HepG2 (cell line): ENCODE measurements around the gene PPP2R2B. TPM values are rescaled to one million over a fixed set of nuclear protein-coding genes. Genes with fewer than 3 reads are reported as not detected.

Source experiments
- ATAC-seq: fragments of 200-7000 bp; cut with Tn5 transposase; 3 replicates; pipeline ENCODE4 v1.9.1; 2020; ENCODE audit warnings: mild to moderate bottlenecking, moderate library complexity
- BruUV-seq: library from RNA; stranded (reverse); fragments of 400-500 nt; replicated peaks from 2 replicates; lab custom pipeline; 2021; lab: Mats Ljungman, UMichigan
- CTCF ChIA-PET: fragments of 300-600 bp; formaldehyde crosslinking; extraction: SDS; loops from one replicate; lab custom pipeline; 2021; ENCODE audit warnings: low total read pairs, inconsistent platforms, low intra/inter-chr PET ratio; lab: Yijun Ruan, JAX
- POLR2A ChIA-PET: fragments of 350-600 bp; sonication (Branson Sonifier 250); formaldehyde crosslinking; loops from one replicate; lab custom pipeline; 2020; ENCODE audit warnings: antibody characterized with exemption, inconsistent platforms; lab: Yijun Ruan, JAX
- DNase-seq: peaks from one replicate; pipeline ENCODE4 v3.0.0-alpha.2; 2015; ENCODE audit warnings: low spot score
- FAIRE-seq: peaks from 3 replicates; lab custom pipeline; 2011; peaks lifted over from hg19 to GRCh38; lab: Jason Lieb, UNC
- H2AFZ ChIP-seq: one replicate; pipeline ENCODE4 v1.6.1; 2011; ENCODE audit warnings: low read length, inconsistent platforms
- H3K27ac ChIP-seq: fragments of 300-600 bp; 3 replicates; pipeline ENCODE4 v1.8.0; 2011; ENCODE audit warnings: mixed run types, mild to moderate bottlenecking, mixed read lengths, low read length, inconsistent platforms; ENCODE audit not compliant: insufficient read depth; ENCODE audit errors: extremely low read length
- H3K27me3 ChIP-seq, 2 experiments: fragments of 200-600 bp in 1 of 2; 2 replicates in 1 of 2; 3 replicates in 1 of 2; pipeline versions ENCODE4 v1.6.0 to v1.8.0; 2011; ENCODE audit warnings: low read length in 2 of 2, mild to moderate bottlenecking in 2 of 2, moderate library complexity in 2 of 2, inconsistent platforms in 1 of 2; ENCODE audit not compliant: insufficient read depth in 2 of 2, control insufficient read depth in 1 of 2
- H3K36me3 ChIP-seq, 2 experiments: fragments of 200-600 bp in 1 of 2; replicated peaks in 1 of 2; 2 replicates in 1 of 2; 3 replicates in 1 of 2; pipeline versions ENCODE4 v1.5.1 to v1.8.0; 2011; ENCODE audit warnings: low read length in 2 of 2, inconsistent platforms in 1 of 2; ENCODE audit not compliant: insufficient read depth in 2 of 2, control insufficient read depth in 1 of 2
- H3K4me1 ChIP-seq: 2 replicates; pipeline ENCODE4 v1.5.1; 2012; ENCODE audit warnings: low read length, inconsistent platforms; ENCODE audit not compliant: insufficient read depth
- H3K4me2 ChIP-seq: 2 replicates; pipeline ENCODE4 v1.6.0; 2011; ENCODE audit warnings: low read depth, low read length, inconsistent platforms
- H3K4me3 ChIP-seq, 3 experiments: fragments of 200-600 bp in 1 of 3; sonication (generic), shearing (Covaris generic) in 1 of 3; replicated peaks in 1 of 3; 2 replicates each; pipeline ENCODE4 v1.5.1; 2011 to 2016; ENCODE audit warnings: low read length in 3 of 3, inconsistent platforms in 2 of 3, low read depth in 2 of 3, mild to moderate bottlenecking in 2 of 3, control low read depth in 1 of 3, mixed read lengths in 1 of 3; ENCODE audit not compliant: insufficient read depth in 1 of 3
- H3K79me2 ChIP-seq: one replicate; pipeline ENCODE4 v1.6.1; 2011; ENCODE audit warnings: low read length, inconsistent platforms; ENCODE audit not compliant: insufficient read depth
- H3K9ac ChIP-seq: 2 replicates; pipeline ENCODE4 v1.6.0; 2011; ENCODE audit warnings: mild to moderate bottlenecking, low read depth, low read length, inconsistent platforms; ENCODE audit not compliant: insufficient read depth
- H3K9me3 ChIP-seq: 2 replicates; pipeline ENCODE4 v1.5.1; 2012; ENCODE audit warnings: mild to moderate bottlenecking, low read length
- H4K20me1 ChIP-seq: 2 replicates; pipeline ENCODE4 v1.6.0; 2011; ENCODE audit warnings: inconsistent platforms, mild to moderate bottlenecking, low read length, moderate library complexity; ENCODE audit not compliant: insufficient read depth
- AKAP8 ChIP-seq: sonication (generic); formaldehyde crosslinking; IDR thresholded peaks from 2 replicates; pipeline ENCODE4 v1.5.1; 2020; ENCODE audit warnings: mild to moderate bottlenecking, missing genetic modification reagents
- ARNT2 ChIP-seq: sonication (generic); formaldehyde crosslinking; IDR thresholded peaks from 2 replicates; pipeline ENCODE4 v1.8.0; 2022; ENCODE audit warnings: mild to moderate bottlenecking, low read depth, missing genetic modification reagents, moderate library complexity
- HMG20B ChIP-seq: conservative IDR thresholded peaks from 2 replicates; pipeline ENCODE4 v1.6.1; 2016; ENCODE audit warnings: missing genetic modification reagents, missing compliant biosample characterization
- HNRNPK ChIP-seq: fragments of 200-400 bp; formaldehyde crosslinking; IDR thresholded peaks from 2 replicates; pipeline ENCODE4 v1.6.1; 2018; ENCODE audit warnings: low read length, low read depth, moderate library complexity, mild to moderate bottlenecking; ENCODE audit not compliant: poor library complexity, severe bottlenecking
- HOXA3 ChIP-seq: sonication (generic); formaldehyde crosslinking; IDR thresholded peaks from 2 replicates; pipeline ENCODE4 v1.5.0; 2020; ENCODE audit warnings: missing genetic modification reagents
- IKZF1 ChIP-seq: fragments of 450-650 bp; IDR thresholded peaks from 2 replicates; pipeline ENCODE4 v1.7.1; 2016
- ISL2 ChIP-seq: sonication (generic); formaldehyde crosslinking; IDR thresholded peaks from 2 replicates; pipeline ENCODE4 v1.5.0; 2020; ENCODE audit warnings: missing genetic modification reagents
- NFE2L2 ChIP-seq: fragments of 150-350 bp; IDR thresholded peaks from 2 replicates; pipeline ENCODE4 v1.6.1; 2014; ENCODE audit warnings: low read length
- POLR2G ChIP-seq: fragments of 200-400 bp; formaldehyde crosslinking; IDR thresholded peaks from 2 replicates; pipeline ENCODE4 v1.6.1; 2018; ENCODE audit warnings: mild to moderate bottlenecking, low read depth, low read length, moderate library complexity
- RNF2 ChIP-seq: fragments of 450-650 bp; conservative IDR thresholded peaks from 2 replicates; pipeline ENCODE4 v1.6.1; 2016; ENCODE audit warnings: low read depth
- ZEB1 ChIP-seq: IDR thresholded peaks from 2 replicates; pipeline ENCODE4 v1.6.1; 2012; ENCODE audit warnings: mild to moderate bottlenecking, low read depth, inconsistent platforms; ENCODE audit not compliant: insufficient replicate concordance
- ZFP36L2 ChIP-seq: sonication (generic); formaldehyde crosslinking; IDR thresholded peaks from 2 replicates; pipeline ENCODE4 v1.4.0; 2020; ENCODE audit warnings: missing genetic modification reagents
- ZNF12 ChIP-seq: sonication (generic); formaldehyde crosslinking; IDR thresholded peaks from 2 replicates; pipeline ENCODE4 v1.5.0; 2020; ENCODE audit warnings: missing genetic modification reagents
- ZNF335 ChIP-seq: sonication (generic); formaldehyde crosslinking; IDR thresholded peaks from 2 replicates; pipeline ENCODE4 v1.4.0; 2020; ENCODE audit warnings: missing genetic modification reagents
- ZNF747 ChIP-seq: sonication (generic); formaldehyde crosslinking; IDR thresholded peaks from 2 replicates; pipeline ENCODE4 v1.8.1; 2023; ENCODE audit warnings: missing genetic modification reagents, mild to moderate bottlenecking, borderline replicate concordance
- ZNF781 ChIP-seq: sonication (generic); formaldehyde crosslinking; IDR thresholded peaks from 2 replicates; pipeline ENCODE4 v1.5.1; 2020; ENCODE audit warnings: borderline replicate concordance, mild to moderate bottlenecking, missing genetic modification reagents; ENCODE audit errors: not compliant biosample characterization
- ZNF879 ChIP-seq: sonication (generic); formaldehyde crosslinking; IDR thresholded peaks from 2 replicates; pipeline ENCODE4 v1.8.1; 2023; ENCODE audit warnings: missing genetic modification reagents
- WGBS: methylation state at CpG from one replicate; pipeline ENCODE4 v1.1.6; 2017; ENCODE audit warnings: low lambda C conversion rate; 5-methylcytosine and 5-hydroxymethylcytosine counted together
- in situ Hi-C: cut with HindIII; loops from 2 replicates; pipeline ENCODE4 v1.10.0; 2017; ENCODE audit warnings: low pct_unique_long_range_greater_than_20kb; ENCODE audit not compliant: extremely low pct_ligation_motif_present
- intact Hi-C: fragments of 100-400 bp; cut with micrococcal nuclease; formaldehyde crosslinking; loops from one replicate; pipeline ENCODE4 v1.10.0; 2022; ENCODE audit not compliant: unreplicated experiment
- polyA plus RNA-seq, 8 experiments: library from polyadenylated mRNA; depleted of rRNA in 3 of 8; stranded (reverse) in 7 of 8; unstranded in 1 of 8; fragments of >200 nt; fragmentation: Illumina TruSeq in 4 of 8; extraction: Trizol in 4 of 8; gene quantifications; 2 replicates each; pipeline versions ENCODE4 v1.2.1 to v1.2.3, GENCODE V29; 2011 to 2016; ENCODE audit warnings: low read depth in 4 of 8, missing spikeins in 1 of 8, mixed read lengths in 1 of 8; ENCODE audit not compliant: insufficient read depth in 1 of 8
- total RNA-seq, 5 experiments: library from RNA; depleted of rRNA; stranded (reverse); fragments of >200 nt; fragmentation: Illumina TruSeq; extraction: Trizol; gene quantifications; 2 replicates each; pipeline ENCODE4 v1.2.3, GENCODE V29; 2016; ENCODE audit warnings: low read depth in 1 of 5
- TF ChIP-seq, protein P1 (sequence below): sonication (generic); formaldehyde crosslinking; IDR thresholded peaks from 2 replicates; pipeline ENCODE4 v1.8.0; 2022; ENCODE audit warnings: mild to moderate bottlenecking, missing genetic modification reagents; ENCODE audit not compliant: insufficient replicate concordance

Gene PPP2R2B
- total and polyA plus RNA-seq, 2 of the 13 experiments (the other 11 are each of a cell fraction or from before 2014, with no cell fraction given): not detected

GRCh38 chr5:146802945-146803522 is 75.5 kb downstream of the PPP2R2B start:
- no peak for ATAC-seq
- in situ Hi-C loops: no loop called here
- FAIRE-seq: no peak
- Histone ChIP-seq H3K27ac (no peak overlapping the region), H3K9ac (no peak overlapping the region), H3K27me3 (0 out of 5 replicates have a peak, but pooled peaks cover 0 to 8% of the 10 kb centered on the region in 2 experiments), H3K36me3 (no peaks in the 10 kb centered on the region), H3K4me2 (no peak overlapping the region), H3K9me3 (no peaks in the 10 kb centered on the region), H4K20me1 (no peaks in the 10 kb centered on the region), H3K4me3 (no peak overlapping the region), H3K4me1 (no peaks in the 10 kb centered on the region), H2AFZ (no peak overlapping the region)
- no TSS peak for BruUV-seq
- no peak for DNase-seq
- CTCF ChIA-PET: no interaction called here
- intact Hi-C loops: no loop called here
- POLR2A ChIA-PET: no interaction called here
- TF ChIP-seq, protein P1, sequence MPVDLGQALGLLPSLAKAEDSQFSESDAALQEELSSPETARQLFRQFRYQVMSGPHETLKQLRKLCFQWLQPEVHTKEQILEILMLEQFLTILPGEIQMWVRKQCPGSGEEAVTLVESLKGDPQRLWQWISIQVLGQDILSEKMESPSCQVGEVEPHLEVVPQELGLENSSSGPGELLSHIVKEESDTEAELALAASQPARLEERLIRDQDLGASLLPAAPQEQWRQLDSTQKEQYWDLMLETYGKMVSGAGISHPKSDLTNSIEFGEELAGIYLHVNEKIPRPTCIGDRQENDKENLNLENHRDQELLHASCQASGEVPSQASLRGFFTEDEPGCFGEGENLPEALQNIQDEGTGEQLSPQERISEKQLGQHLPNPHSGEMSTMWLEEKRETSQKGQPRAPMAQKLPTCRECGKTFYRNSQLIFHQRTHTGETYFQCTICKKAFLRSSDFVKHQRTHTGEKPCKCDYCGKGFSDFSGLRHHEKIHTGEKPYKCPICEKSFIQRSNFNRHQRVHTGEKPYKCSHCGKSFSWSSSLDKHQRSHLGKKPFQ (CRISPR knock-in tag): no peak
- TF ChIP-seq ARNT2 (CRISPR knock-in tag) (no peak), ZNF879 (CRISPR knock-in tag) (no peak), ZFP36L2 (CRISPR knock-in tag) (no peak), ISL2 (CRISPR knock-in tag) (no peak), NFE2L2 (no peak), ZEB1 (no peak), IKZF1 (no peak), HMG20B (no peak), RNF2 (no peak), HOXA3 (no peak), ZNF335 (CRISPR knock-in tag) (no peak), POLR2G (no peak), ZNF747 (no peak), ZNF12 (no peak), ZNF781 (no peak), AKAP8 (CRISPR knock-in tag) (no peak), HNRNPK (no peak)
- TF ChIP-seq, all 625 proteins: peak for 0
- no peaks in the 10 kb centered on the region for H3K79me2 ChIP-seq
- WGBS: 0% methylated on average over 3 of the region's 3 CpGs
